Parathyroid adenoma (tissue), 2 donors: ENCODE measurements around the gene EFNA5.
"Not testable (repeated sequence)": the region's sequence is repeated elsewhere in the genome, so short reads cannot be mapped to it uniquely, and the experiment has no call there.

ENCODE experiments used
- H2AFZ ChIP-seq: fragments of 300-600 bp; sonication (generic); one replicate; pipeline ENCODE4 v1.7.0; 2017; ENCODE audit warnings: antibody characterized with exemption, mild to moderate bottlenecking
- H3K27ac ChIP-seq: fragments of 300-600 bp; sonication (generic); one replicate; pipeline ENCODE4 v1.7.0; 2017
- H3K27me3 ChIP-seq: fragments of 300-600 bp; sonication (generic); one replicate; pipeline ENCODE4 v1.7.0; 2017; ENCODE audit warnings: low read length; ENCODE audit not compliant: control insufficient read depth, insufficient read depth
- H3K36me3 ChIP-seq: fragments of 300-600 bp; sonication (generic); one replicate; pipeline ENCODE4 v1.7.0; 2017; ENCODE audit warnings: low read length; ENCODE audit not compliant: control insufficient read depth, insufficient read depth
- H3K4me1 ChIP-seq: fragments of 300-600 bp; sonication (generic); one replicate; pipeline ENCODE4 v1.7.0; 2017; ENCODE audit warnings: control low read depth
- H3K4me2 ChIP-seq: fragments of 300-600 bp; sonication (generic); one replicate; pipeline ENCODE4 v1.7.0; 2017; ENCODE audit warnings: low read length
- H3K4me3 ChIP-seq: fragments of 300-600 bp; sonication (generic); one replicate; pipeline ENCODE4 v1.7.0; 2017; ENCODE audit warnings: low read depth, low read length
- H3K79me2 ChIP-seq: fragments of 300-600 bp; sonication (generic); one replicate; pipeline ENCODE4 v1.7.0; 2017; ENCODE audit warnings: control low read depth
- H3K9ac ChIP-seq: fragments of 300-600 bp; sonication (generic); one replicate; pipeline ENCODE4 v1.7.0; 2017; ENCODE audit warnings: mild to moderate bottlenecking
- H3K9me3 ChIP-seq: fragments of 300-600 bp; sonication (generic); one replicate; pipeline ENCODE4 v1.7.0; 2017; ENCODE audit warnings: low read length; ENCODE audit not compliant: control insufficient read depth
- CTCF ChIP-seq: fragments of 300-600 bp; sonication (generic); IDR thresholded peaks from one replicate; pipeline ENCODE4 v1.7.0; 2017; ENCODE audit warnings: antibody characterized with exemption, mild to moderate bottlenecking
- donor health status: primary hyperparathyroidism.

The EFNA5 gene

GRCh38 chr5:107500840-107501239, 169.9 kb downstream of the EFNA5 start:
- Histone ChIP-seq H3K27ac (no peak overlapping the region), H3K9me3 (no peaks in the 10 kb centered on the region), H3K4me2 (no peak overlapping the region), H3K27me3 (no peaks in the 10 kb centered on the region), H3K4me3 (no peak overlapping the region), H3K9ac (no peak overlapping the region), H3K4me1 (no peaks in the 10 kb centered on the region), H2AFZ (no peak overlapping the region), H3K36me3 (no peaks in the 10 kb centered on the region), H3K79me2 (no peaks in the 10 kb centered on the region)
- no peak for TF ChIP-seq CTCF

- Histone ChIP-seq H3K4me1 (no peaks in the 10 kb centered on the region), H3K4me3 (no peak overlapping the region), H2AFZ (no peak overlapping the region), H3K36me3 (no peaks in the 10 kb centered on the region), H3K27me3 (no peaks in the 10 kb centered on the region), H3K79me2 (no peaks in the 10 kb centered on the region), H3K9me3 (no peaks in the 10 kb centered on the region), H3K9ac (no peak overlapping the region), H3K4me2 (no peak overlapping the region), H3K27ac (no peak overlapping the region)
- no peak for TF ChIP-seq CTCF
Measured at GRCh38 chr5:107500347-107500746, 170.4 kb downstream of the EFNA5 start.

DNA sequence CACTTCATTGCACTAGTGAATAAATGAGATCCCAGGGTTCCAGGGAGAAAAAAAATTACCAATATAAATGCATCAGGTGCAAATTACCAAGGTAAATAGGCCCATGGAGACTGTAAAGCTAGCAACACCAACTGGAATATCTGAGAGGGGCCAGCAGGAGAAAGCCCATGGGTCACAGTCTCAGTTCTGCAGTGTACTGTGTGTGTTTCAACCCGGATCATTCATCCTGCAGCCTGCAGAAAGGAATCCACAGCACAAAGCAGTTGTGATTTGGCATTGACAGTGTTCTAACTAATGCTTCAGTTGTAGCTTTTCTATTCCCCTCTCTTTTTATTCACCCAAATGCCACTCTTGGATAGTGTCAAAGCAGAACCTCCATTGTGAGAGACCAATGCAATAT, 171.0 kb downstream of the EFNA5 start:
- no peak for TF ChIP-seq CTCF
- Histone ChIP-seq H3K79me2 (no peaks in the 10 kb centered on the region), H3K9ac (no peak overlapping the region)

DNA sequence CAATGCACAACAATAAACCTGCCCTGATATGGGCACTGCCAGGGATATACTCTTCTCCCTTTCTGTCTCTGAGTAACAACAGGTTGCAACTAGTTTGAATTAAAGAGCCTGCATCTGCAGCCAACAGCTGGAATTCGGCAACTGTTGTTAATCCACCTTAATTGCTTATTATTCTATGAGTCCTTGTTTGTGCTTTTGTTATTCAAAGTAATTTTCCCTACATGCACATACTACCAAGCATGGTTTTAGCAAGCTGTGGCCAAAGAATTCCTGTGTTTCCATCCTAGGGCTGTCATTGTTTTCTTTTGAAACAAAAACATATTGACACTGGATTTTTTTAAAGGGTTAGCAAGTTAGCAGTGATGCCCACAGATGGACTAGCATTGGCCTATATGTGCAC, 171.5 kb downstream of the EFNA5 start:
- Histone ChIP-seq H3K79me2 (no peaks in the 10 kb centered on the region), H3K4me2 (no peak overlapping the region), H3K9me3 (no peaks in the 10 kb centered on the region), H3K4me1 (no peaks in the 10 kb centered on the region), H3K36me3 (no peaks in the 10 kb centered on the region), H3K27ac (no peak overlapping the region), H3K4me3 (no peak overlapping the region), H2AFZ (no peak overlapping the region), H3K27me3 (no peaks in the 10 kb centered on the region), H3K9ac (no peak overlapping the region)
- TF ChIP-seq CTCF = no peak

More for the DNA sequence above, 171.0 kb downstream of the EFNA5 start:
- H3K4me1 ChIP-seq = no peaks in the 10 kb centered on the region
- no peak overlapping the region for H3K4me2 ChIP-seq
- H3K36me3 ChIP-seq = no peaks in the 10 kb centered on the region
- no peak overlapping the region for H3K4me3 ChIP-seq
- no peaks in the 10 kb centered on the region for H3K27me3 ChIP-seq
- H3K9me3 ChIP-seq = no peaks in the 10 kb centered on the region
- H2AFZ ChIP-seq = no peak overlapping the region
- no peak overlapping the region for H3K27ac ChIP-seq

DNA sequence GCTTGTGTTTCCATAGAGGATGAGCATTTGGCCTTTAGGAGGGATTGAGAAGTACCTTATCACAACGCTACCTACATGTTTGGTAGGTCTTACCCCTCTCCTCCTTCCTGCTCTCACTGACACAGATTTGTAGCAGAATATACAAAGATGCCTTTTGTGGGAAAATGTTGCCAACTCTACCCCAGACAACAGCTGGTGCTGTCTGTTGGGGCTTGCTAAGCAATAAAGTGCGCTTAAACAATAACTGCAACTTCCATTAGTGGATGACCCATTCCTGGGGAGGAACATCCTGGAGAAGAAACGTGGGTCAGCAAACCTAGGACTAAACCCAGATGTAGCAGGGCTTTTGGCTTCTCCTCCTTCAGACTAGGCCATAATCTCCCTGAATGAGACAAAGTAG, 174.3 kb downstream of the EFNA5 start:
- Histone ChIP-seq H3K79me2 (no peaks in the 10 kb centered on the region), H3K27ac (no peak overlapping the region), H3K27me3 (no peaks in the 10 kb centered on the region), H3K9ac (no peak overlapping the region), H3K4me2 (no peak overlapping the region), H3K36me3 (no peaks in the 10 kb centered on the region), H2AFZ (no peak overlapping the region), H3K4me3 (no peak overlapping the region), H3K9me3 (no peaks in the 10 kb centered on the region), H3K4me1 (no peaks in the 10 kb centered on the region)
- no peak for TF ChIP-seq CTCF

GRCh38 chr5:107494129-107494528, 176.6 kb downstream of the EFNA5 start:
- H3K79me2 ChIP-seq, H3K9me3 ChIP-seq, H3K4me1 ChIP-seq, H3K4me3 ChIP-seq, H3K27ac ChIP-seq, H3K9ac ChIP-seq, H3K4me2 ChIP-seq, H3K36me3 ChIP-seq, H2AFZ ChIP-seq, H3K27me3 ChIP-seq: not testable (repeated sequence)
